H1 (cell line): ENCODE data around the gene ACER3. TPM values are rescaled to one million over a fixed set of nuclear protein-coding genes. Genes with fewer than 3 reads are reported as not detected.

Experiments used
- CTCF ChIA-PET: fragments of 300-600 bp; sonication (Branson Sonifier 250); formaldehyde crosslinking; loops from one replicate; lab custom pipeline; 2021; ENCODE audit not compliant: partially characterized antibody; lab: Charles Lee
- POLR2A ChIA-PET: fragments of 300-600 bp; sonication (Branson Sonifier 250); formaldehyde crosslinking; loops from one replicate; lab custom pipeline; 2021; ENCODE audit warnings: inconsistent platforms; ENCODE audit not compliant: partially characterized antibody; lab: Charles Lee
- DNase-seq, 2 experiments: peaks; one replicate each; pipeline versions ENCODE4 v3.0.0 to v3.0.0-alpha.2; 2010 to 2022; ENCODE audit warnings: low spot score in 2 of 2, low read depth in 1 of 2, mixed read lengths in 1 of 2
- FAIRE-seq: peaks from 2 replicates; lab custom pipeline; 2011; peaks lifted over from hg19 to GRCh38; lab: Jason Lieb, UNC
- H2AFZ ChIP-seq: 2 replicates; pipeline ENCODE4 v1.8.1; 2012; ENCODE audit warnings: low read length, inconsistent platforms
- H2AK5ac ChIP-seq: 2 replicates; pipeline ENCODE4 v1.6.1; 2013; ENCODE audit warnings: low read depth, low read length
- H2BK120ac ChIP-seq: replicated peaks from 2 replicates; pipeline ENCODE3; 2013; ENCODE audit warnings: low read depth, low read length, inconsistent platforms
- H2BK12ac ChIP-seq: 2 replicates; pipeline ENCODE4 v1.6.1; 2013; ENCODE audit warnings: low read depth, low read length
- H2BK15ac ChIP-seq: 2 replicates; pipeline ENCODE4 v1.6.1; 2013; ENCODE audit warnings: low read length
- H2BK20ac ChIP-seq: 2 replicates; pipeline ENCODE4 v1.6.1; 2013; ENCODE audit warnings: low read length
- H2BK5ac ChIP-seq: 2 replicates; pipeline ENCODE4 v1.6.1; 2013; ENCODE audit warnings: low read depth, low read length
- H3K14ac ChIP-seq: 2 replicates; pipeline ENCODE4 v1.6.1; 2013; ENCODE audit warnings: inconsistent platforms; ENCODE audit not compliant: insufficient read length
- H3K18ac ChIP-seq: 2 replicates; pipeline ENCODE4 v1.6.1; 2013; ENCODE audit warnings: low read length; ENCODE audit errors: extremely low read depth
- H3K23ac ChIP-seq: 2 replicates; pipeline ENCODE4 v1.6.1; 2013; ENCODE audit warnings: inconsistent platforms; ENCODE audit not compliant: insufficient read length
- H3K23me2 ChIP-seq: 2 replicates; pipeline ENCODE4 v1.6.1; 2013; ENCODE audit warnings: low read depth, low read length
- H3K27ac ChIP-seq: 2 replicates; pipeline ENCODE4 v1.6.1; 2011; ENCODE audit warnings: low read depth, low read length, inconsistent platforms
- H3K27me3 ChIP-seq, 4 experiments: replicated peaks in 1 of 4; 1 replicate in 1 of 4; 2 replicates in 3 of 4; pipeline versions ENCODE4 v1.6.1 to v1.8.1; 2011 to 2013; ENCODE audit warnings: low read length in 3 of 4, mild to moderate bottlenecking in 3 of 4, inconsistent platforms in 2 of 4, mixed read lengths in 2 of 4, moderate library complexity in 1 of 4; ENCODE audit not compliant: control insufficient read depth in 3 of 4, insufficient read depth in 3 of 4; ENCODE audit errors: extremely low read depth in 1 of 4
- H3K36me3 ChIP-seq, 4 experiments: 2 replicates each; pipeline versions ENCODE4 v1.6.1 to v1.8.1; 2011 to 2013; ENCODE audit warnings: mild to moderate bottlenecking in 4 of 4, low read length in 3 of 4, moderate library complexity in 2 of 4, control low read depth in 1 of 4, inconsistent platforms in 1 of 4; ENCODE audit not compliant: insufficient read depth in 4 of 4, control insufficient read depth in 2 of 4
- H3K4ac ChIP-seq: replicated peaks from 2 replicates; pipeline ENCODE3; 2013; ENCODE audit warnings: low read length, low read depth, mixed read lengths, inconsistent platforms; ENCODE audit not compliant: insufficient read length
- H3K4me1 ChIP-seq, 4 experiments: replicated peaks in 1 of 4; 1 replicate in 1 of 4; 2 replicates in 3 of 4; pipeline versions ENCODE4 v1.6.1 to v1.8.1; 2011 to 2013; ENCODE audit warnings: low read length in 3 of 4, inconsistent platforms in 2 of 4, mixed read lengths in 1 of 4; ENCODE audit not compliant: insufficient read depth in 4 of 4, control insufficient read depth in 3 of 4
- H3K4me2 ChIP-seq, 2 experiments: 2 replicates each; pipeline versions ENCODE4 v1.6.1 to v1.8.1; 2011 to 2013; ENCODE audit warnings: low read depth in 2 of 2, low read length in 2 of 2, control low read depth in 1 of 2, inconsistent platforms in 1 of 2, mild to moderate bottlenecking in 1 of 2; ENCODE audit not compliant: insufficient read depth in 1 of 2
- H3K4me3 ChIP-seq, 4 experiments: fragments of 200-600, 300-600 bp in 1 of 4; sonication (generic), shearing (Covaris generic), sonication (Bioruptor Twin) in 1 of 4; 2 replicates each; pipeline versions ENCODE4 v1.5.1 to v1.8.1; 2011 to 2016; ENCODE audit warnings: low read length in 4 of 4, low read depth in 3 of 4, control low read depth in 2 of 4, inconsistent platforms in 2 of 4, mild to moderate bottlenecking in 2 of 4, mixed read lengths in 1 of 4, moderate library complexity in 1 of 4; ENCODE audit not compliant: insufficient read depth in 2 of 4; ENCODE audit errors: extremely low read depth in 1 of 4
- H3K56ac ChIP-seq: replicated peaks from 2 replicates; pipeline ENCODE3; 2013; ENCODE audit warnings: low read depth, mild to moderate bottlenecking, mixed read lengths, low read length, inconsistent platforms; ENCODE audit not compliant: insufficient read length
- H3K79me1 ChIP-seq: 2 replicates; pipeline ENCODE4 v1.6.1; 2013; ENCODE audit warnings: low read depth, low read length, control low read depth
- H3K79me2 ChIP-seq, 2 experiments: 2 replicates each; pipeline versions ENCODE4 v1.6.1 to v1.8.1; 2012 to 2013; ENCODE audit warnings: low read length in 2 of 2, mild to moderate bottlenecking in 2 of 2, inconsistent platforms in 1 of 2; ENCODE audit not compliant: insufficient read depth in 2 of 2, control insufficient read depth in 1 of 2
- H3K9ac ChIP-seq, 4 experiments: replicated peaks in 1 of 4; 1 replicate in 1 of 4; 2 replicates in 3 of 4; pipeline versions ENCODE4 v1.6.1 to v1.8.1; 2011 to 2013; ENCODE audit warnings: low read depth in 3 of 4, low read length in 3 of 4, control low read depth in 2 of 4, mild to moderate bottlenecking in 2 of 4, moderate library complexity in 2 of 4, inconsistent platforms in 1 of 4; ENCODE audit errors: extremely low read depth in 1 of 4
- H3K9me3 ChIP-seq, 2 experiments: 2 replicates each; pipeline versions ENCODE4 v1.6.1 to v1.8.1; 2012 to 2013; ENCODE audit warnings: mild to moderate bottlenecking in 2 of 2, moderate library complexity in 2 of 2, control low read depth in 1 of 2, inconsistent platforms in 1 of 2, low read depth in 1 of 2, low read length in 1 of 2, mixed read lengths in 1 of 2; ENCODE audit not compliant: insufficient read depth in 2 of 2
- H4K20me1 ChIP-seq, 2 experiments: replicated peaks in 1 of 2; 2 replicates each; pipeline versions ENCODE3 to v1.8.1; 2011 to 2013; ENCODE audit warnings: inconsistent platforms in 2 of 2, low read length in 2 of 2, mild to moderate bottlenecking in 1 of 2; ENCODE audit not compliant: insufficient read depth in 2 of 2, control insufficient read depth in 1 of 2
- H4K5ac ChIP-seq: 2 replicates; pipeline ENCODE4 v1.6.1; 2013; ENCODE audit warnings: low read length, low read depth, mixed read lengths, inconsistent platforms; ENCODE audit not compliant: insufficient read length
- H4K8ac ChIP-seq: 2 replicates; pipeline ENCODE4 v1.8.0; 2013; ENCODE audit warnings: mild to moderate bottlenecking, moderate library complexity, low read length, inconsistent platforms; ENCODE audit not compliant: insufficient read depth; ENCODE audit errors: extremely low read depth
- H4K91ac ChIP-seq: replicated peaks from 2 replicates; pipeline ENCODE3; 2013; ENCODE audit warnings: low read length, mixed read lengths, inconsistent platforms; ENCODE audit not compliant: insufficient read length
- BRCA1 ChIP-seq: IDR thresholded peaks from 2 replicates; pipeline ENCODE4 v1.6.1; 2012; ENCODE audit warnings: low read depth, low read length, improper control_type of control experiment
- CHD2 ChIP-seq: IDR thresholded peaks from 2 replicates; pipeline ENCODE4 v1.6.1; 2012; ENCODE audit warnings: low read length, improper control_type of control experiment
- CTBP2 ChIP-seq: IDR thresholded peaks from 2 replicates; pipeline ENCODE4 v1.7.0; 2011; ENCODE audit warnings: borderline replicate concordance, mild to moderate bottlenecking, moderate library complexity, mixed read lengths, low read length; ENCODE audit not compliant: insufficient read depth, insufficient read length
- JUND ChIP-seq: IDR thresholded peaks from 2 replicates; pipeline ENCODE4 v1.6.1; 2011; ENCODE audit warnings: mild to moderate bottlenecking, improper control_type of control experiment, low read length
- POLR2AphosphoS5 ChIP-seq: IDR thresholded peaks from 2 replicates; pipeline ENCODE4 v1.6.1; 2011; ENCODE audit warnings: low read depth, low read length
- POU5F1 ChIP-seq: IDR thresholded peaks from 2 replicates; pipeline ENCODE4 v1.6.1; 2011; ENCODE audit warnings: low read depth, mild to moderate bottlenecking, low read length, moderate library complexity
- RAD21 ChIP-seq, 2 experiments: IDR thresholded peaks in 1 of 2; conservative IDR thresholded peaks in 1 of 2; 2 replicates each; pipeline ENCODE4 v1.6.1; 2011; ENCODE audit warnings: low read depth in 2 of 2, low read length in 2 of 2, improper control_type of control experiment in 1 of 2, inconsistent platforms in 1 of 2, mild to moderate bottlenecking in 1 of 2, moderate library complexity in 1 of 2
- WGBS, 2 experiments: shearing (Covaris generic) in 1 of 2; methylation state at CpG; one replicate each; pipeline versions ENCODE4 v1.1.6 to v1.1.7; 2013 to 2015; ENCODE audit warnings: low lambda C conversion rate in 2 of 2, mixed read lengths in 2 of 2, inconsistent platforms in 1 of 2, low coverage in 1 of 2, missing lambda C conversion rate in 1 of 2; ENCODE audit not compliant: insufficient replicate concordance in 2 of 2, insufficient coverage in 1 of 2, insufficient read length in 1 of 2; ENCODE audit errors: extremely low coverage in 1 of 2, missing lambda C conversion rate in 1 of 2; 5-methylcytosine and 5-hydroxymethylcytosine counted together
- polyA plus RNA-seq, 7 experiments: library from polyadenylated mRNA; depleted of rRNA in 3 of 7; stranded (reverse) in 5 of 7; unstranded in 2 of 7; fragments of >200 nt in 5 of 7; fragments of 200-250 nt in 2 of 7; gene quantifications; 1 replicate in 5 of 7; 2 replicates in 1 of 7; 4 replicates in 1 of 7; pipeline versions ENCODE4 v1.2.1 to v1.2.3, GENCODE V29; 2011 to 2013; ENCODE audit warnings: missing spikeins in 2 of 7, mixed read lengths in 2 of 7
- total RNA-seq: library from RNA; stranded (reverse); fragmentation: NEBNext Ultra II Directional; extraction: Animal tissue kit (Norgen Biotek cat#: 25700); gene quantifications from 2 replicates; pipeline ENCODE4 v1.2.1, GENCODE V29; 2021
- TF ChIP-seq, protein P1 (sequence below), 3 experiments: IDR thresholded peaks; 1 replicate in 2 of 3; 2 replicates in 1 of 3; pipeline versions ENCODE4 v1.5.1 to v1.6.1; 2011; ENCODE audit warnings: low read length in 3 of 3, mild to moderate bottlenecking in 3 of 3, inconsistent platforms in 2 of 3, low read depth in 1 of 3, moderate library complexity in 1 of 3; ENCODE audit not compliant: insufficient read depth in 1 of 3; ENCODE audit errors: control extremely low read depth in 1 of 3

The ACER3 gene
- total and polyA plus RNA-seq, 2 of the 8 experiments (the other 6 are each of a cell fraction or from before 2014, with no cell fraction given): 5.7 to 16.2 TPM

DNA sequence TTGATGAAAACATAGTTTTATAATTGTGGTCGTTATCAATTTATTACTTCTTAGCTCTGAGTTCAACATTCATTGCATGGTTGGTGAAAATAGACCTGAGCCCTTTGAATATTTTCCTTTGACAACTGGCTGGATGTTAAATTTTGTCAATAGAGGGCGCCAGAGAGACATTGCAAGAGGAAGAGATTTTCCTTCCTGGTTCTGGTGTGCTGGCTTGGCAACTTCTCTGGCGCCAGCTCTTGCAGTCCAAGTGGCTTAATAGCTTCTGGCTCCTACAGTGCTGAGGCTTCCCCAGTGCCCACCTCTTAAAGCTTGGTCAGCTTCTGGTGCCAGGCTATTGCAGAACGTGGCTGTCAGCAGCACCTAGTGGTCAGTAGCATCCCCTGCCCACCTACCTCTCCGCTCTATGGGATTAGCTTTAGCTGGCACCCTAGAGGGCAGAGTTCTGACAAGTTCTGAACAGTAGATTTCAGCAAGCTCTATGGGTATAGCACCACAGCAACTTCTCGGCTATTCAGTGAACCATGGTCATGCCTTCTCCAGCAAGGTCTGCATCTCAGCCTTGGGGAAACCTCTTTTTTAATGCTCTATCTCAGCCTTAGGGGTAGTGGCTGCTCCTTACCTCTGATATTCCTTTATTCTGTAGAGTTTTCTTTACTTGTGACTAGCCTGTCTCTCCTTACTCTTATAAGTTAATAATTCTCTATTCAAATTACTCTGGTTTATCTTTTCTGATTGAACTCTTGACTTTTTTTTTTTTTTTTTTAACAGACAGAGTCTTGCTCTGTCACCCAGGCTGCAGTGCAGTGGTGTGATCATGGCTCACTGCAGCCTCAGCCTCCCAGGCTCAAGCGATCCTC is 59.4 kb downstream of the ACER3 start:
- peak overlapping the region in 1 of 2 experiments; percentile 32; a peak in 1 of 4 replicates for H3K4me2 ChIP-seq
- H3K9me3 ChIP-seq: no peaks in the 10 kb centered on the region
- TF ChIP-seq POU5F1: no peak
- TF ChIP-seq POLR2AphosphoS5: no peak
- TF ChIP-seq CTBP2: no peak
- no peak for TF ChIP-seq BRCA1
- no peak for TF ChIP-seq CHD2
- TF ChIP-seq RAD21 (IDR thresholded peaks at IDR 0.05 in 1 of 2, conservative IDR thresholded peaks at IDR 0.05 in 1 of 2; ENCODE audit: low read depth in 2 of 2, low read length in 2 of 2): peak; percentile 64 to 73
- TF ChIP-seq, protein P1, sequence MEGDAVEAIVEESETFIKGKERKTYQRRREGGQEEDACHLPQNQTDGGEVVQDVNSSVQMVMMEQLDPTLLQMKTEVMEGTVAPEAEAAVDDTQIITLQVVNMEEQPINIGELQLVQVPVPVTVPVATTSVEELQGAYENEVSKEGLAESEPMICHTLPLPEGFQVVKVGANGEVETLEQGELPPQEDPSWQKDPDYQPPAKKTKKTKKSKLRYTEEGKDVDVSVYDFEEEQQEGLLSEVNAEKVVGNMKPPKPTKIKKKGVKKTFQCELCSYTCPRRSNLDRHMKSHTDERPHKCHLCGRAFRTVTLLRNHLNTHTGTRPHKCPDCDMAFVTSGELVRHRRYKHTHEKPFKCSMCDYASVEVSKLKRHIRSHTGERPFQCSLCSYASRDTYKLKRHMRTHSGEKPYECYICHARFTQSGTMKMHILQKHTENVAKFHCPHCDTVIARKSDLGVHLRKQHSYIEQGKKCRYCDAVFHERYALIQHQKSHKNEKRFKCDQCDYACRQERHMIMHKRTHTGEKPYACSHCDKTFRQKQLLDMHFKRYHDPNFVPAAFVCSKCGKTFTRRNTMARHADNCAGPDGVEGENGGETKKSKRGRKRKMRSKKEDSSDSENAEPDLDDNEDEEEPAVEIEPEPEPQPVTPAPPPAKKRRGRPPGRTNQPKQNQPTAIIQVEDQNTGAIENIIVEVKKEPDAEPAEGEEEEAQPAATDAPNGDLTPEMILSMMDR (IDR thresholded peaks at IDR 0.05; ENCODE audit: control extremely low read depth in 1 of 3, insufficient read depth in 1 of 3, low read depth in 1 of 3, low read length in 3 of 3): peak; percentile 33 to 79 (median 75)
- no peak for TF ChIP-seq JUND
- 0 out of 2 replicates have a peak overlapping the region, but pooled peaks have one; percentile 50 for H2BK15ac ChIP-seq
- H4K8ac ChIP-seq: no peak overlapping the region
- no peak overlapping the region for H3K4me3 ChIP-seq
- WGBS, 2 experiments: 36% methylated on average over 7 of the region's 7 CpGs; no CpG with 5 or more reads in 1 of the 2 experiments
- H3K9ac ChIP-seq: no peak overlapping the region
- H3K79me1 ChIP-seq: no peaks in the 10 kb centered on the region
- ChIA-PET POLR2A (interaction anchor here (0.6 kb wide), 1 partner anchor 67 kb away, joined by 3 read pairs; no protein-coding TSS in a partner anchor), CTCF (interaction anchor here (0.6 to 6.3 kb wide), 84 partner anchors 8 to 265 kb away, joined by 3 to 92 read pairs (median 4); partner anchors contain the start of genes B3GNT6 and MYO7A)
- FAIRE-seq (peak; percentile 7), DNase-seq (peak in 1 of 2 experiments; percentile 71)
- H4K91ac ChIP-seq: no peak overlapping the region
- no peak overlapping the region for H4K5ac ChIP-seq
- H2BK20ac ChIP-seq: 0 out of 2 replicates have a peak overlapping the region, but pooled peaks have one; percentile 17
- H2BK5ac ChIP-seq: no peak overlapping the region
- no peak overlapping the region for H2AFZ ChIP-seq
- no peak overlapping the region for H3K14ac ChIP-seq
- no peak overlapping the region for H2BK12ac ChIP-seq
- H3K23me2 ChIP-seq: no peaks in the 10 kb centered on the region
- H3K4ac ChIP-seq: no peak overlapping the region
- H2AK5ac ChIP-seq: no peak overlapping the region
- H3K27me3 ChIP-seq: no peaks in the 10 kb centered on the region
- no peaks in the 10 kb centered on the region for H3K36me3 ChIP-seq
- peaks cover 0 to 2% (median 0%) of the 10 kb centered on the region in 4 experiments; a peak in 2 of 7 replicates for H3K4me1 ChIP-seq
- no peak overlapping the region for H3K18ac ChIP-seq
- no peaks in the 10 kb centered on the region for H4K20me1 ChIP-seq
- H2BK120ac ChIP-seq: no peak overlapping the region
- no peaks in the 10 kb centered on the region for H3K79me2 ChIP-seq
- no peak overlapping the region for H3K23ac ChIP-seq
- no peak overlapping the region for H3K56ac ChIP-seq
- no peak overlapping the region for H3K27ac ChIP-seq
